Mesothelial cell of epicardium (in vitro differentiated cells): ENCODE measurements around the gene FNDC10. TPM values are rescaled to one million over a fixed set of nuclear protein-coding genes. Genes with fewer than 3 reads are reported as not detected.
A peak's percentile ranks its signal among the peaks of the same experiment; 100 is the strongest.
"Not testable (repeated sequence)": the region's sequence is repeated elsewhere in the genome, so short reads cannot be mapped to it uniquely, and the experiment has no call there.

Source experiments
- DNase-seq, 2 experiments: peaks; one replicate each; pipeline ENCODE4 v3.0.0; 2021; ENCODE audit warnings: low spot score in 2 of 2; ENCODE audit not compliant: unreplicated experiment in 2 of 2
- H3K27ac Mint-ChIP-seq: 2 replicates; pipeline ENCODE4 v1.8.0; 2021; ENCODE audit warnings: mixed read lengths
- H3K27me3 Mint-ChIP-seq: 2 replicates; pipeline ENCODE4 v1.8.0; 2021; ENCODE audit warnings: low read depth, mixed read lengths
- H3K36me3 Mint-ChIP-seq: 2 replicates; pipeline ENCODE4 v1.8.0; 2021; ENCODE audit warnings: mixed read lengths
- H3K4me1 Mint-ChIP-seq: 2 replicates; pipeline ENCODE4 v1.8.0; 2021; ENCODE audit warnings: mixed read lengths
- H3K4me3 Mint-ChIP-seq: 2 replicates; pipeline ENCODE4 v1.8.0; 2021; ENCODE audit warnings: mild to moderate bottlenecking, moderate library complexity, mixed read lengths
- H3K9me3 Mint-ChIP-seq: 2 replicates; pipeline ENCODE4 v1.8.0; 2021; ENCODE audit warnings: mixed read lengths
- total RNA-seq: library from RNA; stranded (reverse); gene quantifications from 3 replicates; pipeline ENCODE4 v1.2.1, GENCODE V29; 2021
- TF ChIP-seq, protein P1 (sequence below): fragments of 200-600 bp; sonication (generic); IDR thresholded peaks from one replicate; pipeline ENCODE4 v1.5.0; 2021; ENCODE audit warnings: antibody characterized with exemption; ENCODE audit not compliant: unreplicated experiment

The FNDC10 gene
- total RNA-seq, 1 donor from 2014 or later = 5.4 TPM

DNA sequence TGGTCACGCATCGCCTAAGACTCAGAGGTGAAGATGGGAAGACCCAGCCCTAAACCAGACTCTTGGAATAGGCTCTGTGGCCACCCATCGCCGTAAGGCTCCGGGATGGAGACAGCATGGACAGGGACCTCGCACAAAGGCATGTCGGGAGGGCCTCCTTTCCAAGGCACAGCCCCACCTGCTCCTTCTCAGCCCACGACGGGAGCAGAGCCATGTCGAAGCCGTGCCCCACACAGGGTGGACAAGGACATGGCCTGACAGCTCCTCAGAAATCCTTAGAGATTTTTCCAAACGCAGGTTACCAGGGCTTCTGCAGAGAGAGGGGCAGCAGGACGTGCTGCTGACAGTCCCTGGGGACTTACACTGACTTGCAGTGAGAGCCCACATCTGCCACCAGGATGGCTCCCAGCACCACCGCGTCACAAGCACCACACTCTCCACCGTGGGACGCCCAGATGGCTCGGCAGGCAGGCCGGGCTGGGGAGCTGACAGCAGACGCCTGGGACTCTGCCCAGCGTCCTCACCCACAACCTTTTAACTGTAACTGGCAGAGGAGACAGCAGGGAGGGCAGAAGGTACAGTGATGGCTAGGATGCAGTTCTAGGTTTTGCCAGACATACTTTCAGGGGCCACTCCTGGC, 37.3 kb downstream of the FNDC10 start:
- Mint-ChIP-seq H3K27ac (no peak overlapping the region), H3K4me1 (no peaks in the 10 kb centered on the region), H3K27me3 (no peaks in the 10 kb centered on the region), H3K36me3 (peaks cover 42% of the 10 kb centered on the region), H3K4me3 (no peak overlapping the region), H3K9me3 (no peaks in the 10 kb centered on the region)
- TF ChIP-seq, protein P1, sequence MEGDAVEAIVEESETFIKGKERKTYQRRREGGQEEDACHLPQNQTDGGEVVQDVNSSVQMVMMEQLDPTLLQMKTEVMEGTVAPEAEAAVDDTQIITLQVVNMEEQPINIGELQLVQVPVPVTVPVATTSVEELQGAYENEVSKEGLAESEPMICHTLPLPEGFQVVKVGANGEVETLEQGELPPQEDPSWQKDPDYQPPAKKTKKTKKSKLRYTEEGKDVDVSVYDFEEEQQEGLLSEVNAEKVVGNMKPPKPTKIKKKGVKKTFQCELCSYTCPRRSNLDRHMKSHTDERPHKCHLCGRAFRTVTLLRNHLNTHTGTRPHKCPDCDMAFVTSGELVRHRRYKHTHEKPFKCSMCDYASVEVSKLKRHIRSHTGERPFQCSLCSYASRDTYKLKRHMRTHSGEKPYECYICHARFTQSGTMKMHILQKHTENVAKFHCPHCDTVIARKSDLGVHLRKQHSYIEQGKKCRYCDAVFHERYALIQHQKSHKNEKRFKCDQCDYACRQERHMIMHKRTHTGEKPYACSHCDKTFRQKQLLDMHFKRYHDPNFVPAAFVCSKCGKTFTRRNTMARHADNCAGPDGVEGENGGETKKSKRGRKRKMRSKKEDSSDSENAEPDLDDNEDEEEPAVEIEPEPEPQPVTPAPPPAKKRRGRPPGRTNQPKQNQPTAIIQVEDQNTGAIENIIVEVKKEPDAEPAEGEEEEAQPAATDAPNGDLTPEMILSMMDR = no peak
- DNase-seq = no peak

DNA sequence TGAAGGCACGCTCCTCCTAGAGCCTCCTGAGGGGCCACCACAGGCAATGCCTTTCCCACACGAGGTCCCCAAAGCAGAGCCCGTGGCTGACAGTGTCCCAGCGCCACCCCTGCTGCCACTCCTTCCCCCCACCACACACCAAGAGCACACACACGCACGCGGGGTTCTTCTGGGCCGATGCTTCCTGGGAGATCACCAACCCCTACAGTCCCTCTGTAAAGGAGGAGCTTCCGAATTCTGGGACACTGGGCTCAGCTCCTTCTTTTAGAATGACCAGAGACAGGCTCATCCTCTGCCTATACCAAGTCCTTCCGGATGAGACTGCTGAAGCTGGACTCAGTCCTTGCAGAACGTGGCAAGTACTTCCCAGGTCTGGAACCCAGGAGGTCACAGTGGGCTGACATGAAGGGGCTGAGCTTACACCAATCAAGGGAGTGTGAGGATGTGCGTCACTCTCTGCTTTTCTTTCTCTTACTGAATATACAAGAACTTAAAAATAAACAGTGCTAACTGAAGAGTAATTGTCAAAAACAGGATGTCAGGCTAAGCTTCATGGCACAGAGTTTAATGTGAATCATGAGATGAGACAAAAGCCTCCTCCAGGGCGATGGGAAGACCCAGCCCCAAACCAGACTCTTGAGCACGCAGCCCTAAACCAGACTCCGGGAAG, 38.0 kb downstream of the FNDC10 start:
- no peak for DNase-seq
- no peaks in the 10 kb centered on the region for H3K27me3 Mint-ChIP-seq
- no peaks in the 10 kb centered on the region for H3K9me3 Mint-ChIP-seq
- TF ChIP-seq, protein P1 = no peak
- H3K36me3 Mint-ChIP-seq = peaks cover 38% of the 10 kb centered on the region
- H3K27ac Mint-ChIP-seq = no peak overlapping the region
- H3K4me1 Mint-ChIP-seq = no peaks in the 10 kb centered on the region
- no peak overlapping the region for H3K4me3 Mint-ChIP-seq

DNA sequence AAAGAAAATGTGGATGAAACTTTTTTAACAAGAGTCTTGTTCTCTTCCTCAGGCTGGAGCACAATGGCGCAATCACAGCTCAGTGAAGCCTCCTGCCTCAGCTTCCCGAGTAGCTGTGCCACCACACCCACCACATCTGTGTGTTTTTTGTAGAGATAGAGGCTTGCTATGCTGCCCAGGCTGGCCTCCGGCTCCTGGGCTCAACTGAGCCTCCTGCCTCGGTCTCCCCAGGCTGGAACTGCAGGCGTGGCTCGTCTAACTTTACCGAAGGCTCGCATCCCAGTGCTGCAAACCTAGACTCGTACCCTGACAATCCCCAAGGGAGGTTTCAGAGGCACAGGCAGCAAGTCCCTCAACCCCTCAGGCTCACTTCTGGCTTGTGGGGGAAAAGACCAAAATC, 39.8 kb downstream of the FNDC10 start:
- TF ChIP-seq, protein P1 = no peak
- Mint-ChIP-seq H3K27me3 (no peaks in the 10 kb centered on the region), H3K9me3 (no peaks in the 10 kb centered on the region), H3K4me3 (no peak overlapping the region), H3K27ac (no peak overlapping the region), H3K4me1 (no peaks in the 10 kb centered on the region), H3K36me3 (peaks cover 29% of the 10 kb centered on the region)
- no peak for DNase-seq

DNA sequence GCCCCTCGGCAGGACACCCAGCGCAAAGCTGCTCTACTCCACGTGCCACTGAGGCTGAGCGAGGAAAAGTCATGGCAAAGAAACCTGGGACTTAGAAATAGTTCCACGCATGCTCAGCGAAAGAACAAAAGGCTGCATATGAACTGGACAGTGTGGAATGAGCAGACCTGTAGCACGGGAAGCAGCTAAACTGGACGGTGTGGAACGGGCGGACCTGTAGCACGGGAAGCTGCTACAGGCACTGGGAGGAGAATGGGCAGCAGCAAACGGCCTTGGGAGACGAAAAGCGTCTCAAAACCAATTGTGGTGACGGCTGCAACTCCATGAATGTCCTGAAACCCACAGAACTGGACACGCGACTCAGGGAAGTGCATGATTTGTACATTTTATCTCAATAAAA, 40.9 kb downstream of the FNDC10 start:
- no peak overlapping the region for H3K4me3 Mint-ChIP-seq
- no peaks in the 10 kb centered on the region for H3K27me3 Mint-ChIP-seq
- peak overlapping the region; percentile 66 for H3K27ac Mint-ChIP-seq
- no peak for DNase-seq
- peaks cover 20% of the 10 kb centered on the region for H3K36me3 Mint-ChIP-seq
- TF ChIP-seq, protein P1 = no peak
- no peaks in the 10 kb centered on the region for H3K4me1 Mint-ChIP-seq
- no peaks in the 10 kb centered on the region for H3K9me3 Mint-ChIP-seq

DNA sequence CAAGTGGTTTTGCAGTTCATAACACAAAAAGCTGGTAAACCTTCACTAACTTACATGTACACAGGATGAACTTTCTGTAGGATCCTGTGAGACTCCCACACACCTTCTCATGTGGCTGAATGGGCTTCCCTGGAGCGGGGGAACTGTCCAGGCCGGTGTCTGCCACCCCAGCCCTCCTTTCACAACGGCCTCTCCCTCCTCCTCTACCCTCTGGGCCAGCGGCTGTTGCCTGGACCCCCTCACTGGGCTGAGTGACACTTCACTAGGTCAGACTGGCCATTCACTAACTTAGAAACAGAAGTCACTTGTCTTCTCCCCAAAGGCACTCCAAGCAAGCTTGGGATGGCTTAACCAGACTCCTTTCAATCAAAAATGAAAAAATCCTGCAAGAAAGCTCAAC, 41.3 kb downstream of the FNDC10 start:
- Mint-ChIP-seq H3K4me3 (no peak overlapping the region), H3K27me3 (no peaks in the 10 kb centered on the region), H3K4me1 (no peaks in the 10 kb centered on the region), H3K27ac (peak overlapping the region; percentile 66), H3K36me3 (peaks cover 15% of the 10 kb centered on the region), H3K9me3 (no peaks in the 10 kb centered on the region)
- DNase-seq = no peak
- TF ChIP-seq, protein P1 = no peak

DNA sequence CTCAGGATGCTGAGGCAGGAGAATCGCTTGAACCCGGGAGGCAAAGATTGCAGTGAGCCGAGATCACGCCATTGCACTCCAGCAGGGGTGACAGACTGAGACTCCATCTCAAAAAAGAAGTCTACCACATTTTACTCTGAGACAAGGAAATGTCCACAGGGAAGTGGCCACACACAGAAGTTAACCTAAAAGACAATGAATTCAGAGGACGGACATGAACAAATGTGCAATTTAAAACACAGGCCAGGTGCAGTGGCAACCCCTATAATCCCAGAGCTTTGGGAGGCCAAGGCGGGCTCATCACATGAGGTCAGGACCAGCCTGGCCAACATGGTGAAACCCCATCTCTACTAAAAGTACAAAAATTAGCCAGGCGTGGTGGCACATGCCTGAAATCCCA, 42.2 kb downstream of the FNDC10 start:
- not testable (repeated sequence) for H3K27ac Mint-ChIP-seq, H3K9me3 Mint-ChIP-seq, DNase-seq, H3K4me1 Mint-ChIP-seq, H3K4me3 Mint-ChIP-seq, H3K27me3 Mint-ChIP-seq
- peaks cover 12% of the 10 kb centered on the region for H3K36me3 Mint-ChIP-seq

DNA sequence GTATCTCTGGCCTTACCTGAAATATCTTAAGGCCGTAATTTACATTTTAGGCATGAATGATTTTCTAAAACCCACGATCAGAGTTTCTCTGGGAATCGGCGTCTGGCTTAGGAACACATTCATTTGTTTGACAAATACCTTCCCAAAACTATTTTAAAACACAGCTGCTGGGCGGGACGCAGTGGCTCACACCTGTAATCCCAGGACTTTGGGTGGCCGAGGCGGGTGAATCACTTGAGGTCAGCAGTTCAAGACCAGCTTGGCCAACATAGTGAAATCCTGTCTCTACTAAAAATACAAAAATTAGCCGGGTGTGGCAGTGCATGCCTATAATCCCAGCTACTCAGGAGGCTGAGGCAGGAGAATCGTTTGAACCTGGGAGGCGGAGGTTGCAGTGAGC, 43.0 kb downstream of the FNDC10 start:
- not testable (repeated sequence) for DNase-seq, H3K9me3 Mint-ChIP-seq, H3K27ac Mint-ChIP-seq, H3K4me1 Mint-ChIP-seq, H3K4me3 Mint-ChIP-seq, H3K27me3 Mint-ChIP-seq, H3K36me3 Mint-ChIP-seq
